K562 (cell line): Measurements from ENCODE around the gene GPT2. TPM values are rescaled to one million over a fixed set of nuclear protein-coding genes. Genes with fewer than 3 reads are reported as not detected.

Experiments used
- ATAC-seq: fragments of 200-7000 bp; cut with Tn5 transposase; 3 replicates; pipeline ENCODE4 v1.9.1; 2020; ENCODE audit warnings: moderate library complexity
- BruUV-seq: library from RNA; stranded (reverse); fragments of 400-500 nt; replicated peaks from 2 replicates; lab custom pipeline; 2021; lab: Mats Ljungman, UMichigan
- CTCF ChIA-PET: fragments of 300-600 bp; formaldehyde crosslinking; extraction: SDS; loops from one replicate; lab custom pipeline; 2021; ENCODE audit warnings: low intra/inter-chr PET ratio; lab: Yijun Ruan, JAX
- POLR2A ChIA-PET: fragments of 300-600, 350-650 bp; sonication (Branson Sonifier 250); formaldehyde crosslinking; extraction: SDS; loops from one replicate; lab custom pipeline; 2021; ENCODE audit warnings: antibody characterized with exemption, inconsistent platforms; lab: Yijun Ruan, JAX
- DNase-seq, 4 experiments: peaks; one replicate each; pipeline versions ENCODE4 v3.0.0 to v3.0.0-alpha.2; 2011 to 2018; ENCODE audit warnings: low spot score in 3 of 4, mixed read lengths in 3 of 4; ENCODE audit errors: extremely low read depth in 1 of 4
- FAIRE-seq: peaks from 2 replicates; lab custom pipeline; 2011; peaks lifted over from hg19 to GRCh38; lab: Jason Lieb, UNC
- H2AFZ ChIP-seq: 2 replicates; pipeline ENCODE4 v1.6.0; 2011; ENCODE audit warnings: low read depth, low read length, control low read depth, inconsistent platforms
- H3K27ac ChIP-seq: fragments of 200-600 bp; 3 replicates; pipeline ENCODE4 v1.8.0; 2011; ENCODE audit warnings: low read depth, mild to moderate bottlenecking, control low read depth, inconsistent platforms, low read length, moderate library complexity, mixed read lengths; ENCODE audit errors: extremely low read depth
- H3K27me3 ChIP-seq, 2 experiments: fragments of 300-600 bp in 1 of 2; 2 replicates in 1 of 2; 3 replicates in 1 of 2; pipeline versions ENCODE4 v1.6.0 to v1.8.0; 2011; ENCODE audit warnings: inconsistent platforms in 2 of 2, low read length in 2 of 2, mild to moderate bottlenecking in 1 of 2, mixed read lengths in 1 of 2, moderate library complexity in 1 of 2; ENCODE audit not compliant: control insufficient read depth in 2 of 2, insufficient read depth in 2 of 2
- H3K36me3 ChIP-seq: fragments of 300-600 bp; 3 replicates; pipeline ENCODE4 v1.8.0; 2011; ENCODE audit warnings: mild to moderate bottlenecking, low read length, inconsistent platforms; ENCODE audit not compliant: control insufficient read depth, insufficient read depth
- H3K4me1 ChIP-seq, 2 experiments: fragments of 200-600 bp in 1 of 2; replicated peaks in 1 of 2; 2 replicates in 1 of 2; 3 replicates in 1 of 2; pipeline versions ENCODE4 v1.5.1 to v1.8.0; 2011; ENCODE audit warnings: inconsistent platforms in 2 of 2, low read length in 2 of 2, mild to moderate bottlenecking in 1 of 2, mixed read lengths in 1 of 2, moderate library complexity in 1 of 2; ENCODE audit not compliant: control insufficient read depth in 2 of 2, insufficient read depth in 2 of 2
- H3K4me2 ChIP-seq: 2 replicates; pipeline ENCODE4 v1.6.1; 2011; ENCODE audit warnings: low read length, control low read depth, inconsistent platforms, mixed read lengths; ENCODE audit not compliant: insufficient read depth
- H3K4me3 ChIP-seq: fragments of 200-600 bp; sonication (generic), shearing (Covaris generic); 2 replicates; pipeline ENCODE4 v1.5.1; 2016; ENCODE audit warnings: control low read depth, inconsistent platforms
- H3K79me2 ChIP-seq: fragments of 200-600 bp; 3 replicates; pipeline ENCODE4 v1.8.0; 2011; ENCODE audit warnings: low read length, inconsistent platforms; ENCODE audit not compliant: control insufficient read depth, insufficient read depth
- H3K9ac ChIP-seq, 2 experiments: 2 replicates each; pipeline versions ENCODE4 v1.6.0 to v1.6.1; 2011; ENCODE audit warnings: low read depth in 2 of 2, low read length in 2 of 2, control low read depth in 1 of 2, inconsistent platforms in 1 of 2, mild to moderate bottlenecking in 1 of 2, mixed read lengths in 1 of 2; ENCODE audit not compliant: insufficient read depth in 1 of 2
- H3K9me1 ChIP-seq: one replicate; pipeline ENCODE4 v1.6.0; 2011; ENCODE audit warnings: inconsistent platforms, mild to moderate bottlenecking, low read length, moderate library complexity; ENCODE audit not compliant: control insufficient read depth, insufficient read depth
- H3K9me3 ChIP-seq: replicated peaks from 2 replicates; pipeline ENCODE4 v1.5.1; 2011; ENCODE audit warnings: low read depth, low read length, inconsistent platforms; ENCODE audit not compliant: control insufficient read depth, insufficient read depth
- H4K20me1 ChIP-seq: replicated peaks from 2 replicates; pipeline ENCODE4 v1.6.1; 2011; ENCODE audit warnings: low read length, inconsistent platforms, mixed read lengths; ENCODE audit not compliant: control insufficient read depth, insufficient read depth
- ARHGAP35 ChIP-seq: fragments of 450-650 bp; IDR thresholded peaks from 2 replicates; pipeline ENCODE4 v1.6.1; 2018; ENCODE audit not compliant: partially characterized antibody
- BACH1 ChIP-seq: fragments of 200-800 bp; sonication (Bioruptor generic); IDR thresholded peaks from 2 replicates; pipeline ENCODE4 v1.6.1; 2016; ENCODE audit warnings: missing genetic modification characterization, missing compliant biosample characterization
- C11orf30 ChIP-seq: fragments of 450-650 bp; IDR thresholded peaks from 2 replicates; pipeline ENCODE4 v1.6.1; 2016; ENCODE audit warnings: low read depth, mild to moderate bottlenecking
- DLX4 ChIP-seq: fragments of 250-450 bp; sonication (Bioruptor Pico); IDR thresholded peaks from 2 replicates; pipeline ENCODE4 v1.6.1; 2021; ENCODE audit warnings: mild to moderate bottlenecking
- DPF2 ChIP-seq: fragments of 450-650 bp; IDR thresholded peaks from 2 replicates; pipeline ENCODE4 v1.6.1; 2016
- JUNB ChIP-seq: fragments of 450-650 bp; formaldehyde crosslinking; conservative IDR thresholded peaks from 2 replicates; pipeline ENCODE4 v1.4.0; 2020; ENCODE audit warnings: mild to moderate bottlenecking
- MAFF ChIP-seq: IDR thresholded peaks from 2 replicates; pipeline ENCODE4 v1.6.1; 2012; ENCODE audit warnings: low read length, improper control_type of control experiment
- MAFG ChIP-seq: fragments of 450-650 bp; conservative IDR thresholded peaks from 2 replicates; pipeline ENCODE4 v1.6.1; 2016; ENCODE audit warnings: missing genetic modification characterization, missing compliant biosample characterization
- MAFK ChIP-seq: IDR thresholded peaks from 2 replicates; pipeline ENCODE4 v1.6.1; 2011; ENCODE audit warnings: low read length, improper control_type of control experiment
- PHF20 ChIP-seq: fragments of 450-650 bp; IDR thresholded peaks from 2 replicates; pipeline ENCODE4 v1.6.1; 2018; ENCODE audit not compliant: partially characterized antibody
- TCF7 ChIP-seq: sonication (generic); IDR thresholded peaks from 2 replicates; pipeline ENCODE4 v1.6.1; 2016; ENCODE audit warnings: antibody characterized with exemption, borderline replicate concordance
- VEZF1 ChIP-seq: fragments of 200-800 bp; sonication (Bioruptor generic); IDR thresholded peaks from 2 replicates; pipeline ENCODE4 v1.6.1; 2017; ENCODE audit warnings: missing genetic modification characterization, missing compliant biosample characterization
- ZFP30 ChIP-seq: fragments of 250-450 bp; sonication (Bioruptor Pico); IDR thresholded peaks from 2 replicates; pipeline ENCODE4 v1.8.0; 2022; ENCODE audit warnings: moderate library complexity, mild to moderate bottlenecking, inconsistent platforms, borderline replicate concordance
- ZNF316 ChIP-seq: fragments of 450-650 bp; IDR thresholded peaks from 2 replicates; pipeline ENCODE4 v1.6.1; 2016
- ZNF444 ChIP-seq: fragments of 250-450 bp; sonication (Bioruptor Pico); IDR thresholded peaks from 2 replicates; pipeline ENCODE4 v1.4.0; 2020; ENCODE audit warnings: mild to moderate bottlenecking, moderate library complexity
- WGBS: fragments of 100-300 bp; shearing (Covaris generic); methylation state at CpG from one replicate; pipeline ENCODE4 v1.1.6; 2016; ENCODE audit warnings: low coverage, mixed read lengths; ENCODE audit not compliant: insufficient coverage; ENCODE audit errors: missing lambda C conversion rate; 5-methylcytosine and 5-hydroxymethylcytosine counted together
- in situ Hi-C: fragments of 300-500 bp; cut with MboI; formaldehyde crosslinking; loops from 4 replicates; pipeline ENCODE4 v1.15.0; 2018; ENCODE audit warnings: inconsistent platforms, mixed read lengths
- intact Hi-C: fragments of 100-400 bp; cut with micrococcal nuclease; formaldehyde crosslinking; loops from 2 replicates; pipeline ENCODE4 v1.14.2; 2022
- polyA plus RNA-seq, 8 experiments: library from polyadenylated mRNA; depleted of rRNA in 4 of 8; stranded (reverse) in 5 of 8; unstranded in 3 of 8; fragments of >200 nt; fragmentation: Nextera tagmentation in 2 of 8; fragmentation: Illumina TruSeq in 1 of 8; extraction: Ambion mirVana in 2 of 8; extraction: Trizol in 1 of 8; gene quantifications; 2 replicates each; pipeline versions ENCODE4 v1.2.1 to v1.2.3, GENCODE V29; 2011 to 2014; ENCODE audit warnings: inconsistent platforms in 1 of 8, missing spikeins in 1 of 8
- total RNA-seq, 7 experiments: library from RNA; depleted of rRNA in 6 of 7; stranded (reverse); fragments of >200 nt in 6 of 7; fragmentation: Illumina TruSeq in 2 of 7; extraction: Trizol in 2 of 7; gene quantifications; 2 replicates each; pipeline versions ENCODE4 v1.2.1 to v1.2.3, GENCODE V29; 2011 to 2021; ENCODE audit warnings: low replicate concordance in 1 of 7

GPT2 gene
- total and polyA plus RNA-seq, 9 of the 15 experiments (the other 6 are each of a cell fraction or from before 2014, with no cell fraction given), result 0.79 to 14.4 (median 5.8) TPM

GRCh38 chr16:46962629-46963028 lies 78.5 kb downstream of the GPT2 start (continued):
- TF ChIP-seq JUNB (CRISPR knock-in tag) (no peak), C11orf30 (peak; percentile 85), DLX4 (CRISPR knock-in tag) (no peak), BACH1 (tag) (peak; percentile 76)

- FAIRE-seq (peak; percentile 15), DNase-seq (no peak)
- no peaks in the 10 kb centered on the region for H3K9me1 ChIP-seq
- BruUV-seq, result no TSS peak
- no peak overlapping the region for H3K9ac ChIP-seq
- peaks cover 4 to 7% of the 10 kb centered on the region in 2 experiments; a peak in 3 of 5 replicates for H3K4me1 ChIP-seq
- H3K4me2 ChIP-seq, result no peak overlapping the region
- no peaks in the 10 kb centered on the region for H3K9me3 ChIP-seq
- in situ Hi-C loops, result no loop called here
- H3K27ac ChIP-seq, result no peak overlapping the region
- no peak overlapping the region for H2AFZ ChIP-seq
- intact Hi-C loops, result no loop called here
- no peaks in the 10 kb centered on the region for H3K27me3 ChIP-seq
- peaks cover 46% of the 10 kb centered on the region for H3K79me2 ChIP-seq
- no peak overlapping the region for H3K4me3 ChIP-seq
- TF ChIP-seq ZFP30 (CRISPR knock-in tag), result no peak
- peak; percentile 88 for TF ChIP-seq ZNF316
- no peak for TF ChIP-seq TCF7
- no peak for TF ChIP-seq VEZF1 (CRISPR knock-in tag)
- TF ChIP-seq PHF20, result no peak
- TF ChIP-seq MAFG (tag), result peak; percentile 68
- TF ChIP-seq MAFK, result peak; percentile 56; the same call in 1 of the 2 replicates
- TF ChIP-seq DPF2, result no peak
- no peak for TF ChIP-seq ARHGAP35
- no peak for TF ChIP-seq ZNF444
- TF ChIP-seq C11orf30, result peak; percentile 74
- peak; percentile 70 for TF ChIP-seq MAFF
- TF ChIP-seq, all 486 proteins: peak for 5
- ChIA-PET POLR2A (interaction anchor here (0.6 kb wide), 1 partner anchor 18 kb away, joined by 3 read pairs; no protein-coding TSS in a partner anchor), CTCF (no interaction called here)
- no peak for ATAC-seq
- peaks cover 90% of the 10 kb centered on the region for H3K36me3 ChIP-seq
- H4K20me1 ChIP-seq, result peaks cover 11% of the 10 kb centered on the region
- WGBS, result 94% methylated on average over 2 of the region's 2 CpGs
Measured at GRCh38 chr16:46968063-46968435, 83.9 kb downstream of the GPT2 start.
